GM23248 (cell line): Measurements from ENCODE around the gene ATG3. TPM values are rescaled to one million over a fixed set of nuclear protein-coding genes. Genes with fewer than 3 reads are reported as not detected.
"Not testable (repeated sequence)": the region's sequence is repeated elsewhere in the genome, so short reads cannot be mapped to it uniquely, and the experiment has no call there.

Experiments used
- DNase-seq: peaks from one replicate; pipeline ENCODE4 v3.0.0-alpha.2; 2015
- H2AFZ ChIP-seq: fragments of 200-600 bp; sonication (generic); 2 replicates; pipeline ENCODE4 v1.6.1; 2016; ENCODE audit warnings: antibody characterized with exemption
- H3F3A ChIP-seq: fragments of 200-600 bp; sonication (generic); 2 replicates; pipeline ENCODE4 v1.6.1; 2016; ENCODE audit warnings: mild to moderate bottlenecking, antibody characterized with exemption, mixed run types; ENCODE audit not compliant: insufficient read depth
- H3K27ac ChIP-seq: fragments of 200-600 bp; sonication (generic); 2 replicates; pipeline ENCODE4 v1.5.1; 2016; ENCODE audit warnings: mild to moderate bottlenecking
- H3K27me3 ChIP-seq: fragments of 200-600 bp; sonication (generic); replicated peaks from 2 replicates; pipeline ENCODE4 v1.6.1; 2016; ENCODE audit warnings: mild to moderate bottlenecking; ENCODE audit not compliant: insufficient read depth
- H3K36me3 ChIP-seq: fragments of 200-600 bp; sonication (generic); 2 replicates; pipeline ENCODE4 v1.6.1; 2016; ENCODE audit warnings: low read depth, mild to moderate bottlenecking
- H3K4me1 ChIP-seq: fragments of 200-600 bp; sonication (generic); 2 replicates; pipeline ENCODE4 v1.6.1; 2016; ENCODE audit warnings: mild to moderate bottlenecking; ENCODE audit not compliant: insufficient read depth
- H3K4me2 ChIP-seq: fragments of 200-600 bp; sonication (generic); one replicate; pipeline ENCODE4 v1.6.1; 2016; ENCODE audit warnings: mild to moderate bottlenecking; ENCODE audit not compliant: unreplicated experiment
- H3K4me3 ChIP-seq: fragments of 200-600 bp; sonication (generic); 2 replicates; pipeline ENCODE4 v1.5.1; 2016; ENCODE audit warnings: mild to moderate bottlenecking
- H3K79me2 ChIP-seq: fragments of 200-600 bp; sonication (generic); 2 replicates; pipeline ENCODE4 v1.6.1; 2016; ENCODE audit warnings: mild to moderate bottlenecking; ENCODE audit not compliant: insufficient read depth
- H3K9ac ChIP-seq: fragments of 200-600 bp; sonication (generic); 2 replicates; pipeline ENCODE4 v1.6.1; 2016; ENCODE audit warnings: mild to moderate bottlenecking
- H3K9me2 ChIP-seq: fragments of 200-600 bp; sonication (generic); 2 replicates; pipeline ENCODE4 v1.6.1; 2016; ENCODE audit warnings: mixed run types, mild to moderate bottlenecking, moderate library complexity; ENCODE audit not compliant: insufficient read depth
- H3K9me3 ChIP-seq: fragments of 200-600 bp; sonication (generic); one replicate; pipeline ENCODE4 v1.6.1; 2017; ENCODE audit warnings: low read depth
- H4K20me1 ChIP-seq: fragments of 200-600 bp; sonication (generic); 2 replicates; pipeline ENCODE4 v1.6.0; 2016; ENCODE audit not compliant: insufficient read depth
- EZH2 ChIP-seq: fragments of 200-600 bp; sonication (generic); IDR thresholded peaks from 2 replicates; pipeline ENCODE4 v1.6.1; 2018; ENCODE audit warnings: antibody characterized with exemption, mild to moderate bottlenecking; ENCODE audit not compliant: insufficient read depth, poor library complexity, severe bottlenecking
- EZH2phosphoT487 ChIP-seq: fragments of 200-600 bp; sonication (generic); IDR thresholded peaks from 2 replicates; pipeline ENCODE4 v1.6.1; 2018; ENCODE audit warnings: antibody characterized with exemption, moderate library complexity, mild to moderate bottlenecking, low read depth; ENCODE audit not compliant: insufficient read depth
- WGBS, 2 experiments: methylation state at CpG; one replicate each; pipeline ENCODE4 v1.1.6; 2015 to 2017; ENCODE audit warnings: low lambda C conversion rate in 2 of 2, low coverage in 1 of 2; ENCODE audit errors: missing lambda C conversion rate in 2 of 2; 5-methylcytosine and 5-hydroxymethylcytosine counted together
- in situ Hi-C: fragments of 300-500 bp; cut with MboI; formaldehyde crosslinking; loops from 2 replicates; pipeline ENCODE4 v1.15.0; 2020
- polyA plus RNA-seq: library from polyadenylated mRNA; unstranded; fragments of >200 nt; fragmentation: Nextera tagmentation; extraction: Ambion mirVana; gene quantifications from 2 replicates; pipeline ENCODE4 v1.2.1, GENCODE V29; 2016
- total RNA-seq: library from RNA; depleted of rRNA; stranded (reverse); fragments of >200 nt; shearing (Covaris generic); gene quantifications from 2 replicates; pipeline ENCODE4 v1.2.3, GENCODE V29; 2014

Gene ATG3
- total and polyA plus RNA-seq, 2 experiments from 2014 or later: 44.0 to 70.6 TPM

DNA sequence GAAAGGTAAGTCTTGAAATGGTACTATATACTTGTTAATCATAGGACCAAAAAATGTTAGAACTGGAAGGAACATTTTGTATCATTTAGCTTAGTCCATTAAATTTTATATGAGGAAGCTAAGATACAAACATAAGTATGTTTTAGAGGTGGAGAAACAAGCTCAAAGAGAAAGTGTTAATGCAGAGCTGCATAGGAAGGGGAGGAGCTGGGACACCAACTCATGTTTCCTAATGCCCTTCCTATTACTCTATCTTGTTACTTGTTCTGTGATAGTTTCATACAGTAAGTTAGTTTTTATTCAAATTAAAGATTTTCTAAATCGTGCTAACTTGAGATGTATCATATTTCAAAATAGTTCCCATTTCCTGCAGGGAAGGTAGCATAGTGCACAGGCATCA, 7.5 kb upstream of the ATG3 start:
- WGBS, 2 experiments: 84 to 90% methylated on average over 1 of the region's 1 CpG
- H2AFZ ChIP-seq: no peak overlapping the region
- peaks cover 22% of the 10 kb centered on the region for H3K36me3 ChIP-seq
- TF ChIP-seq EZH2 (no peak), EZH2phosphoT487 (no peak)
- H4K20me1 ChIP-seq: no peaks in the 10 kb centered on the region
- no peak overlapping the region for H3K27ac ChIP-seq
- in situ Hi-C loops: no loop called here
- H3F3A ChIP-seq: 0 out of 2 replicates have a peak, but pooled peaks cover 8% of the 10 kb centered on the region
- H3K9me2 ChIP-seq: no peaks in the 10 kb centered on the region
- DNase-seq: no peak
- H3K79me2 ChIP-seq: no peaks in the 10 kb centered on the region
- no peak overlapping the region for H3K9ac ChIP-seq
- no peak overlapping the region for H3K4me2 ChIP-seq
- peaks cover 6% of the 10 kb centered on the region for H3K4me1 ChIP-seq
- H3K9me3 ChIP-seq: no peaks in the 10 kb centered on the region
- no peaks in the 10 kb centered on the region for H3K27me3 ChIP-seq
- H3K4me3 ChIP-seq: no peak overlapping the region

DNA sequence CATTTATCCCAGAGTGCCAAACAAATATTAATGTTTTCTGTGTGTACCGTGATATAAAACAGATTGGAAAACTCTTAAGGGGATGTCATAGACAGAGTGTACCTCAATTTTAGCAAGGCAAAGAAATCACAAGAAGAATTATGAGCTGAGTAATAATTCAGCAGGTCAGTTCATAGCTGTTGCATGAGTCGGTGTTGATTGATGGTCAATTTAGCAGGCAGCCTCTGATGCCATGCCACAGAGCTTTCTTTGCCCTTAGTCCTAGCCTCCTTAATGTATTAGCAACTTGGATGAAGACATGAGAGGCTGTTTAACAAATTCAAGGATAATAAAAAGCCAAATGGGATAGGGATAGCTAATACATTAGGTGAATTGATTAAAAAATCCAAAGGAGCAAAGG, 6.9 kb upstream of the ATG3 start:
- TF ChIP-seq EZH2 (no peak), EZH2phosphoT487 (no peak)
- H3K79me2 ChIP-seq: peaks cover 4% of the 10 kb centered on the region
- in situ Hi-C loops: no loop called here
- H4K20me1 ChIP-seq: no peaks in the 10 kb centered on the region
- H3K4me1 ChIP-seq: peaks cover 6% of the 10 kb centered on the region
- H3K4me2 ChIP-seq: no peak overlapping the region
- no peak overlapping the region for H2AFZ ChIP-seq
- H3K36me3 ChIP-seq: peaks cover 18% of the 10 kb centered on the region; the same call in 1 of the 2 replicates
- no peaks in the 10 kb centered on the region for H3K9me2 ChIP-seq
- no peak overlapping the region for H3K9ac ChIP-seq
- H3K27ac ChIP-seq: no peak overlapping the region
- H3K27me3 ChIP-seq: no peaks in the 10 kb centered on the region
- no peak overlapping the region for H3K4me3 ChIP-seq
- WGBS, 2 experiments: 95 to 96% methylated on average over 2 of the region's 2 CpGs
- H3K9me3 ChIP-seq: no peaks in the 10 kb centered on the region
- H3F3A ChIP-seq: 0 out of 2 replicates have a peak, but pooled peaks cover 8% of the 10 kb centered on the region
- peak; percentile 52 for DNase-seq

DNA sequence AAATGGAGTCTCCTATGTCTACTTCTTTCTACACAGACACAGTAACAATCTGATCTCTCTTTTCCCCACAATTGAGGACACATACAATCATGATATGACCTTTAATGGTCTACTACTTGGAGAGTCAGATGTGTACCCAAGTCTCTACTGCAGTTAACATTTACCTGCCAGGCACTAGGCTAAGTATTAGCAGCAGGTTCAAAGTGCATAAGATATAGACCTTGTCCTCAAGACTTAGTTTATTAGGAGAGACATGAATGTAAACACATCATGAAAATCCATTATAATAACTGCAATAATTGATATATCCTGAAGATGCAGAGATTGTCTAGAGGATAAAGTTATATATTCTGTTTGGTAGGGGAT, 3.2 kb upstream of the ATG3 start:
- in situ Hi-C loops: no loop called here
- H3K27me3 ChIP-seq: no peaks in the 10 kb centered on the region
- peaks cover 19% of the 10 kb centered on the region for H3F3A ChIP-seq
- TF ChIP-seq EZH2phosphoT487 (no peak), EZH2 (no peak)
- no peaks in the 10 kb centered on the region for H3K36me3 ChIP-seq
- no peak for DNase-seq
- no peak overlapping the region for H3K4me2 ChIP-seq
- no peaks in the 10 kb centered on the region for H3K9me2 ChIP-seq
- H3K4me3 ChIP-seq: no peak overlapping the region
- no peak overlapping the region for H3K9ac ChIP-seq
- peaks cover 14% of the 10 kb centered on the region for H3K4me1 ChIP-seq
- H3K9me3 ChIP-seq: no peaks in the 10 kb centered on the region
- H3K27ac ChIP-seq: no peak overlapping the region
- H4K20me1 ChIP-seq: no peaks in the 10 kb centered on the region
- no peak overlapping the region for H2AFZ ChIP-seq
- peaks cover 29% of the 10 kb centered on the region for H3K79me2 ChIP-seq

DNA sequence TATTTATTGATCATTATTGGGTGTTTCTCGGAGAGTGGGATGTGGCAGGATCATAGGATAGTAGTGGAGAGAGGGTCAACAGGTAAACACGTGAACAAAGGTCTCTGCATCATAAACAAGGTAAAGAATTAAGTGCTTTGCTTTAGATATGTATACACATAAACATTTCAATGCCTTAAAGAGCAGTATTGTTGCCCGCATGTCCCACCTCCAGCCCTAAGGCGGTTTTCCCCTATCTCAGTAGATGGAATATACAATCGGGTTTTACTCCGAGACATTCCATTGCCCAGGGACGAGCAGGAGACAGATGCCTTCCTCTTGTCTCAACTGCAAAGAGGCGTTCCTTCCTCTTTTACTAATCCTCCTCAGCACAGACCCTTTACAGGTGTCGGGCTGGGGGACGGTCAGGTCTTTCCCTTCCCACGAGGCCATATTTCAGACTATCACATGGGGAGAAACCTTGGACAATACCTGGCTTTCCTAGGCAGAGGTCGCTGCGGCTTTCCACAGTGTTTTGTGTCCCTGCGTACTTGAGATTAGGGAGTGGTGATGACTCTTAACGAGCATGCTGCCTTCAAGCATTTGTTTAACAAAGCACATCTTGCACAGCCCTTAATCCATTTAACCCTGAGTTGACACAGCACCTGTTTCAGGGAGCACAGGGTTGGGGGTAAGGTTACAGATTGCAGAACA, 2.6 kb upstream of the ATG3 start:
- in situ Hi-C loops, H4K20me1 ChIP-seq, H3K9me3 ChIP-seq, H2AFZ ChIP-seq, H3K4me3 ChIP-seq, DNase-seq, H3K27ac ChIP-seq, H3K36me3 ChIP-seq, H3K9ac ChIP-seq, H3K9me2 ChIP-seq, H3K4me2 ChIP-seq, H3K27me3 ChIP-seq: not testable (repeated sequence)
- Histone ChIP-seq H3K79me2 (peaks cover 34% of the 10 kb centered on the region), H3F3A (peaks cover 19% of the 10 kb centered on the region), H3K4me1 (peaks cover 20% of the 10 kb centered on the region)
- WGBS, 2 experiments: 76 to 88% methylated on average over 14 of the region's 15 CpGs

DNA sequence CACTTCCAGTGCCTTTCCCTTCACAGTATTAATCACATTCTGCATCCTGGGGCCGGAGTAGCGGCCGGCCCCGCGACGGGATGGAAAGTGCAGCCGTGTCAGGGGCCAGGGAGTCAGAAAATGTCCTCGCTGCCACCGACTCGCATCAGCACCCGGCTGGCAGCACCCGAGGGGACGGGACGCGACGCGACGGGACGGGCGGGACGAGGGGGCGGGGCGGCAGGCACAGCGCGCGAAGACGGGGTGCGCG, 353 bp downstream of the ATG3 start:
- Histone ChIP-seq H2AFZ (peak overlapping the region; percentile 91), H3K9me3 (no peaks in the 10 kb centered on the region), H3K4me2 (peak overlapping the region; percentile 95), H3K4me3 (peak overlapping the region; percentile 76), H3K9me2 (no peaks in the 10 kb centered on the region), H3K36me3 (0 out of 2 replicates have a peak, but pooled peaks cover 7% of the 10 kb centered on the region), H3K27me3 (no peaks in the 10 kb centered on the region), H3F3A (peaks cover 10% of the 10 kb centered on the region), H3K4me1 (peaks cover 16% of the 10 kb centered on the region), H3K27ac (peak overlapping the region; percentile 90), H4K20me1 (no peaks in the 10 kb centered on the region), H3K79me2 (peaks cover 62% of the 10 kb centered on the region), H3K9ac (peak overlapping the region; percentile 92)
- TF ChIP-seq EZH2: no peak
- TF ChIP-seq EZH2phosphoT487: no peak
- 0 to 1% methylated on average over 8 to 18 of the region's 29 CpGs for WGBS, 2 experiments
- in situ Hi-C loops: no loop called here
- DNase-seq: no peak
